Coronary artery (tissue), 2 donors: ENCODE data around the gene CSAD.
A peak's percentile ranks its signal among the peaks of the same experiment; 100 is the strongest.

Experiments used
- DNase-seq: peaks from one replicate; pipeline ENCODE4 v3.0.0-alpha.2; 2017; ENCODE audit warnings: low spot score
- H3K27ac ChIP-seq, 2 donors: fragments of 200-600 bp; sonication (generic); one replicate each; pipeline ENCODE4 v1.5.1; 2016 to 2019
- H3K4me3 ChIP-seq: fragments of 200-600 bp; sonication (generic); 2 replicates; pipeline ENCODE4 v1.5.1; 2016; ENCODE audit warnings: mild to moderate bottlenecking, moderate library complexity
- TF ChIP-seq, protein P1 (sequence below): fragments of 200-600 bp; sonication (generic); IDR thresholded peaks from one replicate; pipeline ENCODE4 v1.5.1; 2019; ENCODE audit warnings: antibody characterized with exemption

CSAD gene

DNA sequence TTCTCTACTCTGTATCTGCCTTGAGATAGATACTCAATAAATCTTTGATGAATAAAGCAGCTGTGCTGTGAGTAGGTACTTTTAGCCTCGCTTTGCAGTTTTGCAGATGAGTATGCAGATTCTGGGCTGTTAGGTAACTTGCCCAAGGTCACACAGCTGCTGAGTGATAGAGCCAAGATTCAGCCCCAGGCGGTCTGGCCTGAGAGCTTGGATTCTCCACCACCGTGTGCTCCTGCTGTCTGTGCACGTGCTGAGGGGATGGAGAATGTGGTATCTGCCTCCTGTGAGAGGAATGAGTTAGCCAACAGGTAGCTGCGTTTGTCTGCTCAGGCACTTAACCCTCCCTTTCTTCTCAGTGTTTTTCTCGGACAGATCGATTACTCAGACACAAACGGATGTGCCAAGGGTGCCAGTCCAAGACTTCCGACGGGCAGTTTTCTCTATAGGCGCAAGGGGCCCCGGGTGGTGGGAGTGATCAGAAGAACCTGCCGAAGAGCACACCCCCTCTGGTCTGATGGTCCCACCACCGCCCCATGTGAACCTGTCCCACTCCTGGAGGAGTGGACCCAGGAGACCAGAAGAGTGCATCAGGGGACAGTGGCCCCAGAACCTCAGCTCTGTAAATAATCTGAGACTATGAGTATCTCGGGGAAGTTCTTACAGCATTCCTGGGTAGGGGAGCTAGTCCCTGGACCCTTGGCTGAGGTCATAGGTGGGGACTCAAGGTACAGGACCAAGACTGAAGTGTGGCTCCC lies 6.6 kb upstream of the CSAD start:
- Histone ChIP-seq H3K4me3 (no peak overlapping the region), H3K27ac (no peak overlapping the region)
- peak; percentile 49 for DNase-seq
- TF ChIP-seq, protein P1, sequence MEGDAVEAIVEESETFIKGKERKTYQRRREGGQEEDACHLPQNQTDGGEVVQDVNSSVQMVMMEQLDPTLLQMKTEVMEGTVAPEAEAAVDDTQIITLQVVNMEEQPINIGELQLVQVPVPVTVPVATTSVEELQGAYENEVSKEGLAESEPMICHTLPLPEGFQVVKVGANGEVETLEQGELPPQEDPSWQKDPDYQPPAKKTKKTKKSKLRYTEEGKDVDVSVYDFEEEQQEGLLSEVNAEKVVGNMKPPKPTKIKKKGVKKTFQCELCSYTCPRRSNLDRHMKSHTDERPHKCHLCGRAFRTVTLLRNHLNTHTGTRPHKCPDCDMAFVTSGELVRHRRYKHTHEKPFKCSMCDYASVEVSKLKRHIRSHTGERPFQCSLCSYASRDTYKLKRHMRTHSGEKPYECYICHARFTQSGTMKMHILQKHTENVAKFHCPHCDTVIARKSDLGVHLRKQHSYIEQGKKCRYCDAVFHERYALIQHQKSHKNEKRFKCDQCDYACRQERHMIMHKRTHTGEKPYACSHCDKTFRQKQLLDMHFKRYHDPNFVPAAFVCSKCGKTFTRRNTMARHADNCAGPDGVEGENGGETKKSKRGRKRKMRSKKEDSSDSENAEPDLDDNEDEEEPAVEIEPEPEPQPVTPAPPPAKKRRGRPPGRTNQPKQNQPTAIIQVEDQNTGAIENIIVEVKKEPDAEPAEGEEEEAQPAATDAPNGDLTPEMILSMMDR: no peak

DNA sequence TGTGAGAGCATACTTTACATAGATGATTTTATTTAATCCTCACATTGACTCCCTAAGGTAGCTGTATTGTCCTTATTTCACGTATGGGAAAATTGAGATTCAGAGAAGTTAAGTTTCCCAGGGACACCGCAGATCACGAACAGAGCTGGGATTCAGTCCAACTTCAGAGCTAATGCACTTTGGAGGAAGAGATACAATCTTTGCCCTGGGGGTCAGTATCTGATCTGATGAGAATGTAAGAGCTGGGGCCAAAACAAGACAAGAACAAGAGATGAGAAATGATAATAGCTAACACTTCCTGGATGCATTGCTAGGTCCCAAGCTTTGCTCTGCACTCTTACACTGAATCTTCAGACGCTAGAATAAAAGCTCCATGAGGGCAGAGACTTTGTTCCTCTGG lies 6.0 kb upstream of the CSAD start:
- Histone ChIP-seq H3K27ac (no peak overlapping the region), H3K4me3 (no peak overlapping the region)
- no peak for DNase-seq
- TF ChIP-seq, protein P1: no peak

DNA sequence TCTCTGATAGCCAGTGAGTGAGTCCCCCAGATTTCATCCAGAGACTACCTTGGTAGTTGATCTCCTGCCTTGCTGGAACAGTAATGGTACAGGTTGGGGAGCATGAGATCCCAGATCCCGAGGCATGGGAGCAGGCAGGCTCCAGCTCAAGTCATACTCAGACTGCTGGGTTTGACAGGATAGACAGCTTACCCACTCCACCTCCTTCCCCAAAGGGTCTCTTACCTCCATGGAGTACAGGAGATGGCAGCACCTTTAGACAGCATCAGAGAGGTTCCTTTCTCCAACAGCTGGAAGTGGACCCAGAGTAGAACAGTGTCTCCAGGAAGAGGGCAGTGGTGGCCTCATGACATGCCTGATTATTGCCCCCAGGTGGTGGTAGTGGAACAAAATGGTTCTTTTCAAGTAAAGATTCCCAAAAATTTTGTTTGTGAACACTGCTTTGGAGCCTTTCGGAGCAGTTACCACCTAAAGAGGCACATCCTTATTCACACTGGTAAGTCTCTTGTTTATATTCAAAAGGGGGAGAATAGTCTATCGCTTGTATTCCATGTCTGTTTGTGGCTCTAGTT lies 4.9 kb upstream of the CSAD start:
- Histone ChIP-seq H3K27ac (no peak overlapping the region), H3K4me3 (no peak overlapping the region)
- TF ChIP-seq, protein P1: no peak
- peak; percentile 21 for DNase-seq

DNA sequence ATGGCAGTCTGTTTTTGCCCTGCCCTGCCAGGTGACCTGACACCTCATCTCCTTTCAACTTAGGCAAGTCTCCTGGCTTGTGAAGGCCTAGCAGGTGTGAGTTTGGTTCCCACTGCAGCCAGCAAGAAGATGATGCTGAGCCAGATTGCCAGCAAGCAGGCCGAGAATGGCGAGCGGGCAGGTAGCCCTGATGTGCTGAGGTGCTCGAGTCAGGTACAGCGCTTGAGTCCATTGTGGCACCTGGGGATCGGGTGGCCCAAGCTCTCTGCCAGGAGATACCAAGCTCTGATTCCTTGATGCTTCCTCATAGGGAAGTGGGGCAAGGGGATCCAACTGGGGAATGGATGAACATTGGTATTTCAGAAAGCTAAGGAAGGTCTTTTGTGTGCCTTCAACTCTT lies 4.1 kb upstream of the CSAD start:
- Histone ChIP-seq H3K4me3 (peak overlapping the region; percentile 16), H3K27ac (no peak overlapping the region)
- DNase-seq: no peak
- TF ChIP-seq, protein P1: no peak

DNA sequence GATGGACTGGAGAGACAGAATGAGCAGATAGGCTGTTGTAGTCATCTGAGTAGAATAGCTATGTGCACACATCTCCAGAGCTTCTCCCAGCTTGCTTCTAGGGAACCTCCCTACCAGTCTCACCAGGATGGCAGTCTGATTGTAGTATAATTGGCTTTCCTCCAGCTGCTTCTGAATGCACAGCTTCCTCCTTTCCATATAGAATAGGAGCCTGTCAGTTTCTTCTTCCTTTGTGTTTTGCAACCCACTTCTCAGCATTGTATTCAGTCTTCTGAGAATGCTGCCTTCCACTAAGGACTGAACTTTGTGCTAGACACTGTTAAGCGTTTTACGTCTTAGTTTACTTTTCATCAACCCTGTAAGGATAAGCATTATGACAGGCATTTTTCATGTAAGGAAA lies 2.2 kb upstream of the CSAD start:
- DNase-seq: no peak
- no peak overlapping the region for H3K27ac ChIP-seq

DNA sequence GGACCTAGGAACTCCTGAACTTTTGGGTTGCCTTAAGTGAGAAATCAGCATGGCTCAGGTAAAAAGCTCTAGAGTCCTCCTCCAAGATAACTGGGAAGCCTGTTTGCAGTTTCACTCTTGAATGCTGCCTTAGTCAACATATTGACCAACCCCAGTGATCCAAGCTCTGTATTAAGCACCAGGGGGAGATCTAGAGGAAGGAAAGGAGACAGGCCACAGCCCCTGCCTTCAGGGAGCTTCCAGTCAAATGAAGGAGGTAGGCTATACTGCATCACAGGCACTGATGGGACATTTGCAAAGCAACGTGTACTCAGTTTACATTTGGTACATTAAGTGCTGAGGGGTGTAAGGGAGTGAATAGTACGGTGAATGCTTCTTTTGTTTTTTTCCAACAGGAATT lies 1.2 kb upstream of the CSAD start:
- DNase-seq: peak; percentile 35
- Histone ChIP-seq H3K4me3 (peak overlapping the region; percentile 88), H3K27ac (peak overlapping the region in 1 of 2 donors; percentile 83)
- TF ChIP-seq, protein P1: no peak

More for the DNA sequence above, 2.2 kb upstream of the CSAD start:
- TF ChIP-seq, protein P1: no peak
- peak overlapping the region; percentile 52 for H3K4me3 ChIP-seq
